Measurements from ENCODE around the gene P4HA2. TPM values are rescaled to one million over a fixed set of nuclear protein-coding genes. Genes with fewer than 3 reads are reported as not detected.

P4HA2 gene
- polyA plus RNA-seq (2011; rRNA removed), result 372 and 435 TPM in 2 replicates
- polyA minus RNA-seq (2011; rRNA and poly(A)+ RNA removed), result 131 and 175 TPM in 2 replicates

DNA sequence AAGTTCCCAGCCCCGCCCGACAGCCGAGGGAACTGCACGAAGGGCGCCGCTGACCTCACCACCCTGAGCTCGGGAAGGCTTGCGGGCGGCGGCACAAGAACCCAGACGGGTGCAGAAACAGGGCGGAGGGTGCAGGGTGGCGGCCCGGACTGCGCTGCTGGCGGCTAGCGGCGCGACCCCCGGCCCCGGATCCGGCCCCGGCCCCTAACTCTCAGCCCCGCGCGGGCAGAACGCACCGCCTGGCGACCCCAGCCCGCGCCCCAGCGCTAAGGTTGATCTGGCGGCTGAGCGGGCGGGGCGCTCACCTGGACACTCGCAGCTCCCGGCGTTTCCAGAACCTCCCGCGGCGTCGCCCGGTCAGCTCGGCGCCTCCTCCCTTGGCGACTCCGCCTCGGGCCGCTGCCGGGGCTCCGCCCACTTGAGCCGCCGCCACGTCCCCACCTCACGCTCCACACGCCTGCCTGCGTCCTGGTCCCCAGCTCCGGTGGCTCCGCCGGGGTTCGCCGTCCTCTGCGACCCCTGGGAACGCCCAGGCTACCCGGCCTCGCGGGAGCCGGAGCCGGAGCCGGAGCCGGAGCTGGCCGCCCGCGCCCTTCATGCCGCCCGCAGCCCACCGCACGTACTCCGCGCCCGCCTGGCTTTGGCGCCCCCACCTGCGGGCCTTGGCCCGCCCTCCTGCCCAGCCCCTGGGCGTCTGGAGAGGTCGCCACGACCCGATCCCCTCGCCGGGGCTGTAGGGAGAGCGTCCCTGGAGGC lies at the start of gene P4HA2:
Gene P4HA2, minus strand, starts transcription at position 369 of the 756 bp plus-strand sequence. CDS start 9,227 bp downstream, outside the sequence.
- TF ChIP-seq, protein P1, sequence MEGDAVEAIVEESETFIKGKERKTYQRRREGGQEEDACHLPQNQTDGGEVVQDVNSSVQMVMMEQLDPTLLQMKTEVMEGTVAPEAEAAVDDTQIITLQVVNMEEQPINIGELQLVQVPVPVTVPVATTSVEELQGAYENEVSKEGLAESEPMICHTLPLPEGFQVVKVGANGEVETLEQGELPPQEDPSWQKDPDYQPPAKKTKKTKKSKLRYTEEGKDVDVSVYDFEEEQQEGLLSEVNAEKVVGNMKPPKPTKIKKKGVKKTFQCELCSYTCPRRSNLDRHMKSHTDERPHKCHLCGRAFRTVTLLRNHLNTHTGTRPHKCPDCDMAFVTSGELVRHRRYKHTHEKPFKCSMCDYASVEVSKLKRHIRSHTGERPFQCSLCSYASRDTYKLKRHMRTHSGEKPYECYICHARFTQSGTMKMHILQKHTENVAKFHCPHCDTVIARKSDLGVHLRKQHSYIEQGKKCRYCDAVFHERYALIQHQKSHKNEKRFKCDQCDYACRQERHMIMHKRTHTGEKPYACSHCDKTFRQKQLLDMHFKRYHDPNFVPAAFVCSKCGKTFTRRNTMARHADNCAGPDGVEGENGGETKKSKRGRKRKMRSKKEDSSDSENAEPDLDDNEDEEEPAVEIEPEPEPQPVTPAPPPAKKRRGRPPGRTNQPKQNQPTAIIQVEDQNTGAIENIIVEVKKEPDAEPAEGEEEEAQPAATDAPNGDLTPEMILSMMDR (IDR thresholded peaks at IDR 0.05; ENCODE audit: insufficient read depth, low read depth, low read length), result peak; percentile 9; the same call in 1 of the 2 replicates
- DNase-seq (ENCODE audit: low read depth), result no peak
- no peaks in the 10 kb centered on the region for H3K36me3 ChIP-seq (ENCODE audit: control insufficient read depth, insufficient read depth, low read length)
- ChIA-PET POLR2A (no interaction called here), CTCF (interaction anchor here (0.6 to 4.1 kb wide), 11 partner anchors 10 to 277 kb away, joined by 3 to 46 read pairs (median 3); partner anchors contain the start of gene SLC22A4)
- H3K4me3 ChIP-seq (ENCODE audit: low read depth, low read length), result peak within 1 kb of the TSS; percentile 61
- peaks cover 1% of the 10 kb centered on the region; the same call in 1 of the 2 replicates for H3K27me3 ChIP-seq (ENCODE audit: control insufficient read depth, insufficient read depth, low read length)

DNA sequence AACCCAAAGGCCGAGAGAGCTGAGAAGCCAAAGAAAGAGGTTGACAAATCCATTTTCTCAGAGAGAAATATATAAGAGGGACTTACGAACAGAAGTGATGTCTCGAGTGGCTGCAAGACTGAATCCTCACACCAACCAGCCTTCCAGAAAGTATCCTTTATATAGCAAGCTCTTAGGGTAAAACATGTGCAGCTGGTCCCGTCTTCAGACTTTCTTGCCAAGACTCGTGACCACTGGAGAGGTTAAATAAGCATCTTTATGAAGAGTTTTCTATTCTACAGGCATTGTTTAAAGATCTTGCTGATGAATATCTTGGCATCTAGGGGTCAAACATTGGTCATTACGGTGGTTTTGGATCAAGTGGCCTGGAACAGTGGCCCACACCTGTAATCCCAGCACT lies 49.6 kb upstream of the P4HA2 start:
- ChIA-PET CTCF (no interaction called here), POLR2A (interaction anchor here (1.1 kb wide), 1 partner anchor 17 kb away, joined by 3 read pairs; the partner anchor contains the start of gene SLC22A4)
- no peak for DNase-seq (ENCODE audit: low read depth)
- TF ChIP-seq, protein P1 (IDR thresholded peaks at IDR 0.05; ENCODE audit: insufficient read depth, low read depth, low read length), result no peak
- no peak overlapping the region for H3K4me3 ChIP-seq (ENCODE audit: low read depth, low read length)
- H3K36me3 ChIP-seq (ENCODE audit: control insufficient read depth, insufficient read depth, low read length), result peaks cover 2% of the 10 kb centered on the region
- no peaks in the 10 kb centered on the region; the same call in 1 of the 2 replicates for H3K27me3 ChIP-seq (ENCODE audit: control insufficient read depth, insufficient read depth, low read length)

DNA sequence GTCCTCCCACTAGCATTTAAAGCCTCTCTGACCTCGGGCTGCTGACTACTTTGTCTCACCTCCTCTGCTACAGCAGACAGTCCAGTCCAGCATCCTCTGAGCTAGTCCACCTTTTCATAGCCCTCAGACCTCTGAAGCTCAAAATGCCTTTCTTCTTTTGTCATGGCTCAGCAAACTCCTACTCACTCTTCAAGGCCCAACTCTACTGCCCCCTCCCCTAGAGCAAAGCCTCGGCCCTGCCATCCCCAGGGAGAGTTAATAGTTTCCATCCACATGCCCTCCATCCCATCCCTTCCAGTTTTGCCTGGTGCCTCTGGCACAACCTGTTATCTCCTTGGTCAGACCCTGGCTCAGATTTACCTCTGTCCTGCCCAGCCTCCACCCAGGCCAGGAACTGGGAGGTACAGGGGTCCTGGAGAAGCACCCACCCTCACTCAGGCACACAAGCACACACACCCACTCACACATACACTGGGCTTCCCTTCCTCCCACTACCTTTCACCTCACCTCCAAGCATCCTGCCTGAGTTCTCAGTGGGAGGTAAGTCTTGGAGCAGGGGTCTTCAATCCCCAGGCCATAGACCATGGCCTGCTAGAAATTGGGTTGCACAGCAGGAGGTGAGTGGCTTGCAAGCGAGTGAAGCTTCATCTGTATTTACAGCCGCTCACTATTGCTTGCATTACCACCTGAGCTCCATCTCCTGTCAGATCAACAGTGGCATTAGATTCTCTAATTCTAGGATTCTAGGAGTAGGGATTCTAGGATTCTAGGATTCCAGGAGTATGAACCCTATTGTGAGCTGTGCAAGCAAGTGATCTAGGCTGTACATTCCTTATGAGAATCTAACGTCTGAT lies 47.9 kb upstream of the P4HA2 start:
- ChIA-PET CTCF (interaction anchor here (0.6 to 2.1 kb wide), 4 partner anchors 10 to 225 kb away, joined by 3 to 12 read pairs (median 4); no protein-coding TSS in a partner anchor), POLR2A (no interaction called here)
- no peak overlapping the region for H3K4me3 ChIP-seq (ENCODE audit: low read depth, low read length)
- TF ChIP-seq, protein P1 (IDR thresholded peaks at IDR 0.05; ENCODE audit: insufficient read depth, low read depth, low read length), result no peak
- no peaks in the 10 kb centered on the region; the same call in 1 of the 2 replicates for H3K27me3 ChIP-seq (ENCODE audit: control insufficient read depth, insufficient read depth, low read length)
- peaks cover 12% of the 10 kb centered on the region for H3K36me3 ChIP-seq (ENCODE audit: control insufficient read depth, insufficient read depth, low read length)
- no peak for DNase-seq (ENCODE audit: low read depth)

DNA sequence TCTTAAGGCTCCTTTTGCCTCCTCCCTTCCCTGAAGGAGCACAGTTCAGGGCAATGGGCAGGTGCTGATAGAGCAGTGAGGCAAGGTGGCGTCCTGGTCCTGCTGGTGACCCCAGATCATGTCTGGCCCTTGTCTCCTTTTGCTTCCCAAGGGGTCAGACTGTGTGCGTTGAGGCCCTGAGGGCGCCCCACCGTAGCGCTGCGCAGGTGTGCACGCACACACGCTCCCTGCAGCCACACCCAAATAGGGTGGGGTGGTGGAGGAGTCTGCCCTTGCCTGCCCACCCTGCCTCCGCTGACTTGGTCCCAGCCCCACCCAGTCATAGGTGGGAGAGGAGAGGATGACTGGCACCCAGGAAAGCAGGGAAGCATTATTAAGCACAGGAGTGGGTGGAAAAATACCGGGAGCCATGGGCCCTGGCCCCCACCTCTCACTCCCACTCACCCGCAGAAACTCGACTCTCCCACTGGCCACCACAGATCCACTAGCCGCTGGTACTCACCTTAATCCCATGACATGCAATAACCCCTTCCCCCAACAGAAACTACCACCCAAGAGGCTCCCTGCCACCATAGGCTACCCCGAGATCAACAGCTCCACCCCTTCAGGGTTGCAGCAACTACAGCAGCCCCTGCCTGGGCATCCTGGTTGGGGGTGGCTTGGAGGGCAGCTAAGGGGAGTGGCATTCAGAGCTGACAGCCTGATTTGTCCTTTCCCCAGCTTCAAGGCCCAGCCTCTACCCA lies 46.6 kb upstream of the P4HA2 start:
- Histone ChIP-seq H3K27me3 (ENCODE audit: control insufficient read depth, insufficient read depth, low read length) (no peaks in the 10 kb centered on the region), H3K36me3 (ENCODE audit: control insufficient read depth, insufficient read depth, low read length) (peaks cover 15% of the 10 kb centered on the region), H3K4me3 (ENCODE audit: low read depth, low read length) (no peak overlapping the region)
- ChIA-PET CTCF (interaction anchor here (0.6 to 2.1 kb wide), 5 partner anchors 17 to 231 kb away, joined by 3 to 12 read pairs (median 5); no protein-coding TSS in a partner anchor), POLR2A (no interaction called here)
- no peak for DNase-seq (ENCODE audit: low read depth)
- TF ChIP-seq, protein P1 (IDR thresholded peaks at IDR 0.05; ENCODE audit: insufficient read depth, low read depth, low read length), result no peak
